Naive B cell (primary cell): ENCODE results near the gene GPBP1. TPM values are rescaled to one million over a fixed set of nuclear protein-coding genes. Genes with fewer than 3 reads are reported as not detected.

Experiments
- ATAC-seq, 2 donors: fragments of 150-1000 bp; cut with Tn5 transposase; 2 replicates each; pipeline ENCODE4 v1.10.0; 2021; ENCODE audit warnings: low read depth in 2 of 2, mild to moderate bottlenecking in 2 of 2, moderate library complexity in 2 of 2
- DNase-seq: peaks from one replicate; pipeline ENCODE4 v3.0.0; 2022
- H3K27ac Mint-ChIP-seq, 6 donors: one replicate each; pipeline ENCODE4 v1.8.0; 2020 to 2022; ENCODE audit warnings: mild to moderate bottlenecking in 6 of 6, mixed read lengths in 6 of 6, moderate library complexity in 5 of 6, inconsistent platforms in 2 of 6
- H3K27me3 Mint-ChIP-seq, 3 donors: one replicate each; pipeline ENCODE4 v1.8.0; 2021 to 2022; ENCODE audit warnings: mixed read lengths in 3 of 3, mild to moderate bottlenecking in 1 of 3
- H3K36me3 Mint-ChIP-seq, 2 donors: one replicate each; pipeline ENCODE4 v1.8.0; 2020 to 2022; ENCODE audit warnings: mixed read lengths in 2 of 2, inconsistent platforms in 1 of 2, mild to moderate bottlenecking in 1 of 2
- H3K4me1 Mint-ChIP-seq, 3 donors: one replicate each; pipeline ENCODE4 v1.8.0; 2020 to 2022; ENCODE audit warnings: mixed read lengths in 3 of 3, inconsistent platforms in 1 of 3, mild to moderate bottlenecking in 1 of 3, moderate library complexity in 1 of 3
- H3K4me3 Mint-ChIP-seq, 8 donors: one replicate each; pipeline ENCODE4 v1.8.0; 2020 to 2022; ENCODE audit warnings: mild to moderate bottlenecking in 8 of 8, mixed read lengths in 8 of 8, moderate library complexity in 8 of 8, inconsistent platforms in 2 of 8
- H3K9me3 Mint-ChIP-seq, 7 donors: one replicate each; pipeline ENCODE4 v1.8.0; 2020 to 2022; ENCODE audit warnings: mixed read lengths in 7 of 7, mild to moderate bottlenecking in 5 of 7, inconsistent platforms in 2 of 7, moderate library complexity in 1 of 7
- polyA plus RNA-seq, 6 donors: library from polyadenylated mRNA; unstranded; fragments of 300-500 nt; fragmentation: Illumina TruSeq; gene quantifications; one replicate each; pipeline ENCODE4 v1.2.3, GENCODE V29; 2021; ENCODE audit warnings: low read depth in 6 of 6

Gene GPBP1
- polyA plus RNA-seq, 6 donors from 2014 or later = 84.1 to 120 (median 106) TPM

DNA sequence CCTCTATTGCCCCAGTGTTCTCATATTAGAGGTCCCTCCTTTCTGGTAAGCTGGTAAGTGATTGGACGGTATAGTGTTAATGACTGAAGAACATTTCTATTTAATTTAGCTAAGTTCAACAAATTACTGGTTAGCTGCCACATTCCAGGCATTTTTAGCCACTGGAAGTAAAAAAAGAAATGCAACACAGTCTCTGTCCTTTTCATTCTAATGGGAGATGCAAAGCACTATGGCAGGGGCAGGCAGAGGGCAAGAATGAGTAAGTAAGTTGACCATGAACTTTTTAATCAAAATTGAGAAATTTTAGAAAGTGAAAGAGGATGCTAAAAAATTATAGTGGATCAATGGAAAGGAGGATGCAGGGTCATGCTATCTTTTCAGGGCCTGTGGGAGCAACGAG lies 137.4 kb downstream of the GPBP1 start:
- Mint-ChIP-seq H3K4me3 (no peak overlapping the region), H3K27me3 (no peaks in the 10 kb centered on the region), H3K36me3 (peaks cover 10 to 15% of the 10 kb centered on the region in 2 donors), H3K4me1 (peaks cover 0 to 3% (median 0%) of the 10 kb centered on the region in 3 donors), H3K27ac (peak overlapping the region in 1 of 6 donors; percentile 68), H3K9me3 (peaks cover 8 to 29% (median 19%) of the 10 kb centered on the region in 7 donors)
- ATAC-seq = no peak
- no peak for DNase-seq

DNA sequence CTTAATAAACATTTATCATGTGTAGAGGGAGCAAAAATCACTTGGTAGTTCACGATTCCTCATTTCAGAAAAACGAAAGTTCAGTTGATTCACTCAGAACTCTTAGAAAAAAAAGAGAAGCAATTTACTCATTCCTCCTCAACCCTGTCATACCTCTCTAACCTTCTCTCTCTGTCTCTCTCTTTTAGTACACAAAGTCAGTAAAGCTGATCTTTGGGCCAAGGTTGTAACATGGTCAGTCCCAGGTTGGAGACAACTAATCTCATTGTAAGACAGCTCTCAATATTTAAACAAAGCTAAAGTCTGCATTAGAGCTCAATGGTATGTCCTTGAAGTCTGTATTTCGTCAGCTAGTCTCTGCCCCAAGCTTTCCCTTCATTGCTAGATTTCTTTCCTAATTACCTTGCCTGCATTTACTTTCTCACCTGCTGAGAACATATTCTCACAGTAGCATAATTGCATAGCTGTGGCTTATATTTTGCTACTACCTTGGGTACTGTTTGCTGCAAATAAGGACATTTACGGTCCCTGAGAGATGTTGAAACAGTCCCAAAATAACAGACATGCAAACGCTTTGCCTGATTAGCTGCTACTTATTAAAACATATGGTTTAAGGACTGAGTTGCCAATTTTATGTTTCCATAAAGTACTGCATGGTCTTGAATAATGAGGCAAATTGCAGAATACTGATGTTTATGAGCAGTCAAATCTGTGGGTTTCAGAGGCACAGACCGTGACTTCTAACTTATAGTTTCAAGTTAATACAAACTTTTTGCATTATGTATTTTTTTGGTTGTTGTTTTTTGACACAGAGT lies 138.3 kb downstream of the GPBP1 start:
- Mint-ChIP-seq H3K9me3 (peaks cover 4 to 20% (median 10%) of the 10 kb centered on the region in 7 donors), H3K4me3 (no peak overlapping the region), H3K27me3 (no peaks in the 10 kb centered on the region), H3K27ac (no peak overlapping the region), H3K4me1 (peaks cover 0 to 3% (median 0%) of the 10 kb centered on the region in 3 donors), H3K36me3 (peaks cover 5 to 10% of the 10 kb centered on the region in 2 donors)
- ATAC-seq (no peak), DNase-seq (no peak)

DNA sequence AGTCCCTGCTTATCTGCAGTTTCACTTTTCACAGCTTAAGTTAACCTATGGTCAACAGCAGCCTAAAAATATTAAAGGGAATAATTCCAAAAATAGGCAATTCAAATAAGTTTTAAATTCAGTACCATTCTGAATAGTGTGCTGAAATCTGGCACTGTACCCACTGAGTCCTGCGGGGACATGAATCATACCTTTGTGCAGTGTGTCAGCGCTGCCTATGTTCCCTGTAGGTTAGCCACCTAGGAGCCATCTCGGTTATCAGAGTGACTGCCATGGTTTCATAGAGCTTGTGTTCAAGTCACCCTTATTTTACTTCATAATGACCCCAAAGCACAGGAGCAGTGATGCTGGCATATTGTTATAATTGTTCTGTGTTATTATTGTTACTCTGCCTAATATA lies 139.9 kb downstream of the GPBP1 start:
- no peaks in the 10 kb centered on the region for H3K27me3 Mint-ChIP-seq
- no peak overlapping the region for H3K4me3 Mint-ChIP-seq

More for the DNA sequence above, 139.9 kb downstream of the GPBP1 start:
- DNase-seq (no peak), ATAC-seq (no peak)
- H3K4me1 Mint-ChIP-seq = peaks cover 0 to 3% (median 0%) of the 10 kb centered on the region in 3 donors
- H3K36me3 Mint-ChIP-seq = peaks cover 0 to 3% of the 10 kb centered on the region in 2 donors
- peaks cover 0 to 7% (median 2%) of the 10 kb centered on the region in 7 donors for H3K9me3 Mint-ChIP-seq
- no peak overlapping the region for H3K27ac Mint-ChIP-seq

Other genes with a start within 250 kb of the GPBP1 start
- 10 to 100 TPM in 3 of 6 donors, 1 to 10 TPM in 3; 8.1 to 14.2 (median 9.8) TPM for gene MIER3, start 221.9 kb upstream of the GPBP1 start, polyA plus RNA-seq